GM21786 (cell line): Measurements from ENCODE around the gene C1D.
"Not testable (repeated sequence)": the region's sequence is repeated elsewhere in the genome, so short reads cannot be mapped to it uniquely, and the experiment has no call there.

Experiments
- ATAC-seq: cut with Tn5 transposase; IDR thresholded peaks from one replicate; pipeline ENCODE4 v1.9.1; 2021; ENCODE audit not compliant: unreplicated experiment

C1D gene

GRCh38 chr2:68009526-68009925 is 53.3 kb downstream of the C1D start:
- no peak for ATAC-seq

GRCh38 chr2:68000170-68000825 is 62.5 kb downstream of the C1D start:
- no peak for ATAC-seq

- ATAC-seq: no peak
These were observed 63.5 kb downstream of the C1D start for GRCh38 chr2:67999332-67999731.

DNA sequence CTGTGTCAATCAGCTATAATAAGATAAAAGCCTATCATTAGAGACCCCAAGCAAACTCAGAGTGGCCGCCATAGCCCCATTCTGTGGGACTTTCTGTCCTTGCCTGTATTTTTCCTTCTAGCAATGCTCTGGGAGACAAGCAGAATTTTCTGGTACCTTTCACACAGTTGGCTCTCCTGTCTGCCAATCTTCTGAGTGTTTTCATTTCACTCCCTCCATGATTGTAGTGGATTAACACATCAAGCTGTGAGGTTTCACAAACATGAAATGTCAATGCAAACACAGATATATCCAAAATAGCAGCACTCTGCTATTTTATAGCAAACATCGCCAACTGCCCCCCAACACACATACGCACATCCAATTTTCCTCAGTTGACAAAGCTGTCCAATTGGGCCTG is 64.9 kb downstream of the C1D start:
- no peak for ATAC-seq

DNA sequence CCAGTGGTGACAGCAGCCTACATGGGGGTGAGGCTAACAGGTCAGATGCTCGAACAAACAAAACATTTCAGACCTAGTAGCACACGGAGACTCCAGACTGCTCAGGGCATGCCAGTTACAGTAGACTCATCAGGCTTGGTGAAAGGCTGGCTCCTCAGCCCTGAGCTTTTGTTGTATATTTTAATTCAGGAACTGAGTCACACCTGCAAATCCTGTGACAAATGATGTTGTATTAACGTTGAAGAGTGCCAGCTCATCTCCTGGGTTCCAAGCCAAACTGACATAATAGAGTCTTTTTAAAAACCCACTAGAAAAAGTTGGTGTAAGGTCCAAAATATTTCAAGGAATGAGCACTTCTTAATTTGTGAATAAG is 65.3 kb downstream of the C1D start:
- ATAC-seq: no peak

- no peak for ATAC-seq
These were observed 65.9 kb downstream of the C1D start for GRCh38 chr2:67996772-67997527.

GRCh38 chr2:67994716-67995115 is 68.1 kb downstream of the C1D start:
- no peak for ATAC-seq

- ATAC-seq: not testable (repeated sequence)
These were observed 68.7 kb downstream of the C1D start for GRCh38 chr2:67994069-67994468.

DNA sequence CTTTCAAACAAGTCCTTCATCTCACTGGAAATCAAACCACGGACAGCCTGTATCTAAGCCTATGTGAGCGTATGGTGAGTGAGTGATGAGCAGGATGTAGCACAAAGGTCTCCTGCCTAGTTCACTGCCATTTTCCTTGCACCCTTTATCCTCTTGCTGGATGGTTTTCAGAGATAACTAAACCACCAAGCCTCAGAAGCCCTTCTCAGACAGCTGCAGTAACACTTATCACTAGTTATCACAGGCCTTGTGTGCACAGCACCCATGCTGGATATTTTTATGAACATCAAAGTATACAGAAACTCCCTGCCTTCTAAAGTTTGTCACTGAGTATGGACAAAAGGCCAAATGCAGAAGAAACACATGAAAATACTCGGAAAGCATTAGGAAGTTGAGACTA is 69.5 kb downstream of the C1D start:
- ATAC-seq: no peak

DNA sequence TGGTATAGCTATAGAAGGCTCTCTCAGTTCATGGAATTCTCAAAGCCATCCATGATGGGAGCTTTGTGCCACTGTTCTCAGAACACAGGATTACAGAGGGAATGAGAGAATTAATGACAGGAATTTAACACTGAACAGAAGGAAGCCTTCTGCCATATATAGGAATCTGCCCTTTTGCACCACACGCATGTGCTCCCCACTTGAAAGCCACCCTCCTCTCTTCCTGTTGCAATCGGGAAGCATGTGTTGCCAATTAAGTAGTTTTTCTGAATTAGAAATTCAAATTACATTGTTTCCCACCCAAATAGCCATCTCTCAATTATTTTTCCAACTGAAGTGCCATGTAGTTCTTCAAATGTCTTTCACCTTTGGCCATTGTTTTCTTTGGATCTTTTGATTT is 71.3 kb downstream of the C1D start:
- no peak for ATAC-seq
